ENCODE results near the gene LRRC25.

LRRC25 gene

GRCh38 chr19:18397242-18398202 lies at the start of gene LRRC25:
TSS of gene LRRC25 (minus strand) at chr19:18397622. CDS start at chr19:18396963, 659 bp downstream.
- DNase-seq (ENCODE audit: low read depth in 2 of 2) = no peak

GRCh38 chr19:18446811-18447359 lies 49.5 kb upstream of the LRRC25 start:
- DNase-seq (ENCODE audit: low read depth in 2 of 2) = no peak

DNA sequence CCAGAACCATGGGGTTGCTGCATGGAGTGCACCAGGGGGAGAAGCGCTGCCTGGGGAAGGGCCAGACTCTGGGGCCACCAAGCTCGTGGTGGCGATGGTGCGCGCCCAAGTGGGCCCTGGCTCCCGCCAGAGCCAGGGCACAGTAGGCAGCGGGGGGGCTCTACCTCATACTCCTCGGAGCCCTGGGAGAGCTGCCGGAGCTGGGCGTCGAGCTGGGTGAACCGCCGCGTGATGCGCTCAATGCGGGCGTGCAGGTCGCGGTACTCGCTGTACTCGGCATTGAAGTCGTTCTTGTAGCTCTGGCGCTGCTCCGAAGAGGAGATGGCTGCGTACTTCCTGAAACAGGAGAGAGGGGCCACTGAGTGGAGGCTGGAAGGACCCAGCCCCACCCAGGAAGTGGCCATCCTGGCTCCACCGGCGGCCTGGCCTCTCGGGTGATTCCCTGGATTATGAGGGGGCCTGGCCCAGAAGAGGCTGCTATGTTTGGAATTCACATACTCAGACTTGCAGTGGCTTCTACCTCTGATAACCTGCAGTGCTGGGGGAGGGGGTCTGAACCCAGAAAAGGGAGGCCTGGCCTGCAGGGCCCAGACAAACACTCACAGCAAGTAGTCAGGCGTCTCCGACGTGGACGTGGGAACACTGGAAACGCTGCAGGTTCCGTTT lies 48.9 kb upstream of the LRRC25 start:
- no peak for DNase-seq (ENCODE audit: low read depth in 2 of 2)

DNA sequence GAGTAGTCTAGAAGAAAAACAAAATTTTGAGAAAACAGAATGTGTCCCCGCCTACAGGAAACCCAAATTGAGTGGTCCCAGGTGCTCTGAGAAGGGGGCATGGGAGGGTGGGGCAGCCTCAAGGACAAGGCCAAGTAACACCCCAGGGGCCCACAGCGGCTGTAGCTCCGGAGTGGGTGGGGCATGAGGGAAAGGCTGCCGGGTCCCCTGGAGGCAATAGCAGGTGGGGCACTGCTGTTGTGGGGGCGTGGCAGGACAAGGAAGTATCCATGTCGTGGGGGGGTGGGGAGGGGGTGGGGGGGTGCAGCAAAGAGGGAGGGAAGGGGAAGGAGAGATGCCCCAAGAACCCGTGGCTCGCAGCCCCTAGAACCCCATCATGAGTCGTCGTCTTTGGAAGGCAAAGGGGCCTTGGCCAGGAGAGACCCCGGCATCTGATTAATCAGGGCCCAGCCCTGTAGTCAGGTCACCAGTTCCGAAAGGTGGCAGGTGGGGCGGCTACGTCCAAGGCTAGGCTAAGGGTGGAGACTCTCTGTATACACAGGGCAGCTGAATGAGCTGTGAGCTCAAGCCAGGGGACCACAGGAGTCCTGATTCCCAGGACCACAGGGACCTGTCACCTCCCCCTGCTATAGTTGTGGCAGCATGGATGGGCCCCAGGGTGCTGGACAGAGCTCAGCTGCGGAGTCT lies 48.0 kb upstream of the LRRC25 start:
- DNase-seq (ENCODE audit: low read depth in 2 of 2) = no peak

GRCh38 chr19:18444513-18444912 lies 47.1 kb upstream of the LRRC25 start:
- no peak for DNase-seq (ENCODE audit: low read depth in 2 of 2)

- DNase-seq (ENCODE audit: low read depth in 2 of 2) = no peak
These were observed 46.4 kb upstream of the LRRC25 start for GRCh38 chr19:18443831-18444230.

- DNase-seq (ENCODE audit: low read depth in 2 of 2) = no peak
These were observed 46.0 kb upstream of the LRRC25 start for GRCh38 chr19:18443406-18443805.

DNA sequence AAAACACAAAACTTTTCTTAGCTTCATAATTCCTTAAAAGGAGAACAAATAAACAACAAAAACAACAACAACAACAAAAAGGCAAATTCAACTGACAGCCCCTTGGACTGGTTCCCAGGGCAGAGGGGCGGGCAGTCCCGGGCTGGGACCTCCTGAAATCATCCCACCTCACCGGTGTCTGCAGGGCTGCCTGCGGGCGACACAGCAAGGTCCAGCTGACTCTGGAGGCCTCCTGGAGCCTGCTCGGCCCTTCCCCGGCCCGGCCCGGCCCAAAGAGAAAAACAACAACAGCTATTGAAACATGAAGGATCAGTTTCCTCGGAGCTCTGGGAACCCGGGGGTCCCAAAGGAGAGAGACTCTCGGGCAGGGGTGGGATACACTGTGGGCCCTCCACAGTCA lies 45.5 kb upstream of the LRRC25 start:
- DNase-seq (ENCODE audit: low read depth in 2 of 2) = no peak

DNA sequence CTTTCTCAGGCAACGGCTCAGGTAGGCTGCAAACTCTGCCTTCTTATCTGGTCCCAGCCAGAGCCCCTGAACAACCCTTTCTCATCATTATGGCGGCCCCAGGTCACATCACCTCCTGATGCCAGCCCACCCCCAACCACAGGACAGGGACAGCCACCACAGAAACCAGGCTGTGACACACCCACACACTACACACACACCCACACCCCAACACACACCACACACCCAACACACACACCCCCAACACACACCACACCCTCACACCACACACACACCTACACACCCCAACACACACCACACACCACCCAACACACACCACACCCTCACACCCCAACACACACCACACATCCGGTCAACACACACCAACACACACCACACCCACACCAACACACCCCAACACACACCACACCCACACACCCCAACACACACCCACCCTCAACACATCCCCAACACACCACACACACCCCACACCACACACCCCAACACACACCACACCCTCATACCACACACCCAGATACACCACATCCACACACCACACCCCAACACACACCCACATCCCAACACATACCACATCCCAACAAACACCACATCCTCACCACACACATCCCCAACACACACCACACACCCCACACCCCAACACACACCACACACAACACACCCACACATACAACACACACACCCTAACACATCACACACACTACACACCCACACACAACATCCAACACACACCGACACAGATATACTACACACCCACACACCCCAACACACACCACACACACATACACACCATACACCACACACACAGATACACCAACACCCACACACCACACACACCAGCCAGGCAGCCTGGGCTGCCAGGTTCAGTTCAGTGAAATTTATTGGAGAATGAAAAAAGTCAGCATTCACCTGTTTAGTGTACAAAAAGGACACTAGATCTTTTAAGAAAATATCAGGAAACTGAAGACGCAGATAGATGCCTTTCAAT lies 44.7 kb upstream of the LRRC25 start:
- DNase-seq (ENCODE audit: low read depth in 2 of 2) = no peak

- no peak for DNase-seq (ENCODE audit: low read depth in 2 of 2)
These were observed 43.7 kb upstream of the LRRC25 start for GRCh38 chr19:18440936-18441803.

- no peak for DNase-seq (ENCODE audit: low read depth in 2 of 2)
These were observed 43.0 kb upstream of the LRRC25 start for GRCh38 chr19:18440415-18440877.

DNA sequence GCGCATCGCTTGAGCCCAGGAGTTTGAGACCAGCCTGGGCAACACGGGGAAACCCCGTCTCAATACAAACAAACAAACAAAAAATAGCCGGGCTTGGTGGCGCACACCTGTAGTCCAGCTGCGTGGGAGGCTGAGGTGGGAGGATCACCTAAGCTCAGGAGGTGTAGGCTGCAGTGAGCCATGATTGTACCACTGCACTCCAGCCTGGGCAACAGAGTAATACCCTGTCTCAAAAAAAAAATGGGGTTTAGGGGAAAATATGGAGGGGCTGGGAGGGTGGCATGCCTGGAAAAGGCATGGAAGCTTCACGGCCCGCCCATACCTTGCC lies 42.5 kb upstream of the LRRC25 start:
- no peak for DNase-seq (ENCODE audit: low read depth in 2 of 2)

DNA sequence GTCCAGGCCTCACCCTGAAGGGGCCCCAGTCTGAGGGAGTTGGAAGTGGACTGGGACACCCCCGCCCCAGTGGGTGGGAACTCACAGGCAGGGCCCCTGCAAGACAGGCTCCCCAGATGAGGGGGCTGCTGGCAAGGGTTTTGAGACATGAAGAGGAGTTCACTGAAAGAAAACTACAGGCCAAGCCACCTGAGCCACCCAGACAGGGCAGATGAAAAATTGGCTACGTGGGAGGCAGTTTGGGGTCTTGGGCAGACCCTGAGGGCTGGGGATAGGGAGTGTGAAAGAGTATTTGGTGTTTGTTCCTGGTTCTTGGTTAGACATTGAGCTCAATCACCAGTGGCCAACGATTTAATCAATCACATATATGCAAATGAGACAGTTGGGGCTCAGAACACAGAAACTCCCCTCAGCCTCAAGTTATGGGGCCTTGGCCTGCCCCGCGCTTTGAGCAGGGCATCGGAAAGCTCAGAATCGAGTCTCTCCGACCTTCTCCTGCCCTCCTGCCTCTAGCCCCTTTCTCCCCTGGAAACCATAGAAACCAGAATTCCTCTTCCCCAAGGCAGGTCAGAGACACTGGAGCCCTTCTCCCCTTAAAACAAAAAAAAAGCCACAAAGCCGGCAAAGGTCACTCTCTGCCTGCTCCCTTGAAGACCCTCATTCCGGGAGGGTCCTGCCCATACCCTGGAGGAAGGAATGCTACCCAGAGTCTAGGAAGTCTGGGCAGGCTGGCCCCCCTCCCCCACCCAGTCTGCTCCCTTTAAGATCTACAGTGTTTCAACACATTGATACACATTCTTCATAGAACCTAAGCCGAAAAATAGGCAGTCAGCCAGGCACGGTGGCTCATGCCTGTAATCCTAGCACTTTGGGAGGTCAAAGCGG lies 41.8 kb upstream of the LRRC25 start:
- no peak for DNase-seq (ENCODE audit: low read depth in 2 of 2)

DNA sequence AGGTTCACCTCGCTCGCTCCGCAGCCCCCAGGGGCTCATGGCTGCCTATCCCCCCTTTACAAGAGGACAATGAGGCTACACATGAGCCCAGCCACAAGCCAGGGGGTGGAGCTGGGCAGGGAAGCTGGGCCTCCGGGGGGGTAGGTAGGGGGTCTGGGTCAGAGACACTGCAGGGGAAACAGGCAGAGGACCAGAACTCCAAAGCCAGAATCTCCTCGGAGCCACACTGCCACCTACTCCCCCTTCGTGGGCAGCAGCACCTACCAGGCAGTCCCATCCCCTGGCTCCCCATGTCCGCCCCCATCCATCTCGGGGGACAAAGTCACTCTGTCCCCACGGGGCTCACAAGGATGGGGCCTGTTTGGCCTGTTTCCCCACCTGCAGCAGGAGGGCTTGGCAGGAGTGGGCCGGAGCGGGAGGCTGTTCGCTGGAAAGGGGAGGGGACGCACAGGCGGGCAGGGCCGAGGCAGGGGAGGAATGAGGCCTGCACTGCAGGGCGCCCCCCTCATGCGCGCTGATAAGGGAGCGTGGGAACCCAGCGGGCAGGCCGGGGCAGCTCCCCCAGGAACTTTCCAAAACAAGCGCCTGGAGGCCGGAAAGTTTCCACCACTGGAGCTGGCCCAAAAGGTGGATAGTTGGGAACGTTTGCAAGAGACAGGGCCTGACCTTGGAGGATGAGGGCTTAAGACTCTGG lies 41.1 kb upstream of the LRRC25 start:
- no peak for DNase-seq (ENCODE audit: low read depth in 2 of 2)

GRCh38 chr19:18437491-18438330 lies 40.3 kb upstream of the LRRC25 start, which contains the start of gene ISYNA1:
TSS of gene ISYNA1 (minus strand) at chr19:18438133. CDS start at chr19:18437979, 154 bp downstream.
- no peak for DNase-seq (ENCODE audit: low read depth in 2 of 2)

DNA sequence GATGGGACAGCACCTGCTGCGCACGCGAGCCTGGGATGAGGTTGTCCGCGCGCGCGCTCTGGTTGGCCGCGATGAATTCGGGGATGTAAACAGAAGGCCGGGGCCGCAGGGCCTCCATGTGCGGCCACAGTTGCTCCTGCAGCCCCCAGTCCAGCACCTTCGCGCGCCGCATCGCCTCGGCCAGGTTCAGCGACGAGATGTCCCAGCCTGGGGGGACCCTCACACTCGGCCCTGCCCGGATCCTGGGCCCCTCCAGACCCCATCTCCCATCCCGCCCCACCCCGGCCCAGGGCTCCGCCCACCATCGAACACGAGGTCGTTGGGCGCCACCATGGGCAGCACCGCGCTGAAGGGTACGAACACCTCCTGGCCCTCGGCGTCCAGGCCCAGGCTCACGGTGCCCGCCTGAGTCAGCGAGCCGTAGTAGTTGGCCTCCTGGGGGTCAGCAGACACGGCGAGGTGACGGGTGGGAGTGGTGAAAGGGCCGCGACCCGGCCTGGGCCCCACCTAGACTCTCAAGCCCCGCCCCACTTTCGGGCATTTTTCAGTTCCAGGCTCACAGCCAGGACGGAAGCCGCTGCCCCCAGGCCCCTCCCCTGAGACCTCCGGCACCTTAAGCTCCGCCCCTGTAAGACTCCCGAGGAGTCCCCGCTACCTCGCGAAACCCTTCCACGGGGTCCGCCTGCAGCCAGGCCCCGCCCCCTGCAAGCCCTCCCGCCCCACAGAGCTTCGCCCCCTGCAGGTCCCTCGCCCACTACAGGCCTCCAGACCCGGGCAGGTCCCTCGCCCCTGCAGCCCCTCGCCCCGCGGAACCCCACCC lies 39.5 kb upstream of the LRRC25 start:
- DNase-seq (ENCODE audit: low read depth in 2 of 2) = peak in 1 of 2 donors; percentile 50

Data from stimulated activated CD4-positive, alpha-beta T cell treated with anti-CD3 and anti-CD28 coated beads, Interleukin-1b, Interleukin-23, amount 100 ng/mL, for 1 hour (primary cell).